Lung (tissue), 12 donors: ENCODE data around the gene TBX1. TPM values are rescaled to one million over a fixed set of nuclear protein-coding genes. Genes with fewer than 3 reads are reported as not detected.

Experiments used
- ATAC-seq: fragments of 200-7000 bp; cut with Tn5 transposase; one replicate; pipeline ENCODE4 v1.9.1; 2020; ENCODE audit warnings: moderate number of reproducible peaks; ENCODE audit not compliant: insufficient read depth, low FRiP score
- DNase-seq, 3 donors: peaks; one replicate each; pipeline ENCODE4 v3.0.0-alpha.2; 2013 to 2017
- H3K27ac ChIP-seq, 2 donors: one replicate each; pipeline ENCODE4 v1.5.1; 2013; ENCODE audit warnings: mild to moderate bottlenecking in 2 of 2, moderate library complexity in 2 of 2, control low read depth in 1 of 2, inconsistent platforms in 1 of 2, low read depth in 1 of 2, low read length in 1 of 2
- H3K27me3 ChIP-seq, 3 donors: one replicate each; pipeline ENCODE4 v1.5.1; 2013; ENCODE audit warnings: low read length in 2 of 3; ENCODE audit not compliant: control insufficient read depth in 3 of 3, insufficient read depth in 3 of 3
- H3K36me3 ChIP-seq, 4 donors: one replicate each; pipeline ENCODE4 v1.5.1; 2013; ENCODE audit warnings: low read length in 4 of 4, mild to moderate bottlenecking in 1 of 4, moderate library complexity in 1 of 4; ENCODE audit not compliant: control insufficient read depth in 4 of 4, insufficient read depth in 4 of 4
- H3K4me1 ChIP-seq, 5 donors: one replicate each; pipeline ENCODE4 v1.5.1; 2013; ENCODE audit warnings: low read length in 5 of 5, mild to moderate bottlenecking in 2 of 5, moderate library complexity in 1 of 5; ENCODE audit not compliant: control insufficient read depth in 5 of 5, insufficient read depth in 5 of 5
- H3K4me3 ChIP-seq: one replicate; pipeline ENCODE4 v1.5.1; 2013; ENCODE audit warnings: mild to moderate bottlenecking, control low read depth, moderate library complexity
- H3K9ac ChIP-seq, 2 donors: one replicate each; pipeline ENCODE4 v1.5.1; 2013; ENCODE audit warnings: low read length in 2 of 2, control low read depth in 1 of 2; ENCODE audit not compliant: insufficient read depth in 1 of 2
- H3K9me3 ChIP-seq, 4 donors: one replicate each; pipeline ENCODE4 v1.5.1; 2013; ENCODE audit warnings: low read length in 3 of 4, mild to moderate bottlenecking in 1 of 4, moderate library complexity in 1 of 4; ENCODE audit not compliant: control insufficient read depth in 4 of 4, insufficient read depth in 3 of 4
- WGBS, 2 donors: extraction: QIAGEN DNeasy Blood & Tissue Kit; methylation state at CpG; one replicate each; pipeline ENCODE4 v1.1.7; 2013; 5-methylcytosine and 5-hydroxymethylcytosine counted together
- polyA plus RNA-seq, 2 donors: library from polyadenylated mRNA; stranded (reverse); fragments of 200-250 nt; gene quantifications; one replicate each; pipeline ENCODE4 v1.2.1, GENCODE V29; 2013
- total RNA-seq, 2 donors: library from RNA; depleted of rRNA in 1 of 2; stranded (reverse); fragments of >200 nt in 1 of 2; gene quantifications; one replicate each; pipeline ENCODE4 v1.2.1, GENCODE V29; 2014 to 2021
- TF ChIP-seq, protein P1 (sequence below): IDR thresholded peaks from 2 replicates; pipeline ENCODE4 v1.5.1; 2012; ENCODE audit warnings: mild to moderate bottlenecking; ENCODE audit errors: control extremely low read depth, extremely low read depth
- donor health status: control.
- donor health status: control.
- donor health status: Bipolar disorder and iron deficiency.
- donor health status: healthy.
- donor health status: DM: yes; HTN: yes; CAD: no.

The TBX1 gene
- total and polyA plus RNA-seq, 4 donors = 2.3 to 19.3 (median 4.5) TPM

DNA sequence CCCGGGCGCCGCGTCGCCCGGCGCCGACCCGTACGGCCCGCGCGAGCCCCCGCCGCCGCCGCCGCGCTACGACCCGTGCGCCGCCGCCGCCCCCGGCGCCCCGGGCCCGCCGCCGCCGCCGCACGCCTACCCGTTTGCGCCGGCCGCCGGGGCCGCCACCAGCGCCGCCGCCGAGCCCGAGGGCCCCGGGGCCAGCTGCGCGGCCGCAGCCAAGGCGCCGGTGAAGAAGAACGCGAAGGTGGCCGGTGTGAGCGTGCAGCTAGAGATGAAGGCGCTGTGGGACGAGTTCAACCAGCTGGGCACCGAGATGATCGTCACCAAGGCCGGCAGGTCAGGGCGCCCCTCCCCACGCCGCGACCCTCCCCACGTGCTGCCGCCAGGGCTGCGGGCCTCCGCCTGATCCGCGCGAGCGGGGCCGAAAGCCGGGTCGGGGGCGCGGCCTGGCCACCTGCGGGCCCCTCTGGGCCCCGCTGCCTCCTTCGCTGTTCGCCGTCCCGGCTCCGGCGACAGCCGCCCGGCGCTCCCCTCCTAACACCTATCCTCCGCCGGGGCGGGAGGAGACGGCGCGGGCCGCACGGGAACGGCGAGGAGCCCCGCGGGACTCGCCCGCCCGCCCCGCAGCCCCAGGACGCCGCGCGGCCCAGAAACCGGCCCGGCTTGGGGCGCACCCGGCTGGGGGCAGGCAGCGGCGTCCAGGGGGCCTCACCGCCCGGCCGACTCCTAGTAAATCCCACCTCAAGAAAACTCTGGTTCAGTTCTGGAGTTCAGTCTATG, 560 bp downstream of the TBX1 start:
- H3K27me3 ChIP-seq = peaks cover 5 to 77% (median 55%) of the 10 kb centered on the region in 3 donors

GRCh38 chr22:19761725-19762567, 1.4 kb downstream of the TBX1 start:
- DNase-seq = no peak
- 68 to 76% methylated on average over 33 of the region's 33 CpGs for WGBS, 2 donors
- H3K4me1 ChIP-seq = peaks cover 0 to 16% (median 0%) of the 10 kb centered on the region in 5 donors

More for the DNA sequence above, 560 bp downstream of the TBX1 start:
- WGBS, 2 donors = 7 to 9% methylated on average over 46 to 117 of the region's 117 CpGs
- Histone ChIP-seq H3K9ac (no peak overlapping the region), H3K4me1 (peaks cover 0 to 16% (median 0%) of the 10 kb centered on the region in 5 donors), H3K27ac (no peak overlapping the region), H3K36me3 (no peaks in the 10 kb centered on the region), H3K4me3 (no peak overlapping the region), H3K9me3 (peaks cover 0 to 3% (median 0%) of the 10 kb centered on the region in 4 donors)
- TF ChIP-seq, protein P1, sequence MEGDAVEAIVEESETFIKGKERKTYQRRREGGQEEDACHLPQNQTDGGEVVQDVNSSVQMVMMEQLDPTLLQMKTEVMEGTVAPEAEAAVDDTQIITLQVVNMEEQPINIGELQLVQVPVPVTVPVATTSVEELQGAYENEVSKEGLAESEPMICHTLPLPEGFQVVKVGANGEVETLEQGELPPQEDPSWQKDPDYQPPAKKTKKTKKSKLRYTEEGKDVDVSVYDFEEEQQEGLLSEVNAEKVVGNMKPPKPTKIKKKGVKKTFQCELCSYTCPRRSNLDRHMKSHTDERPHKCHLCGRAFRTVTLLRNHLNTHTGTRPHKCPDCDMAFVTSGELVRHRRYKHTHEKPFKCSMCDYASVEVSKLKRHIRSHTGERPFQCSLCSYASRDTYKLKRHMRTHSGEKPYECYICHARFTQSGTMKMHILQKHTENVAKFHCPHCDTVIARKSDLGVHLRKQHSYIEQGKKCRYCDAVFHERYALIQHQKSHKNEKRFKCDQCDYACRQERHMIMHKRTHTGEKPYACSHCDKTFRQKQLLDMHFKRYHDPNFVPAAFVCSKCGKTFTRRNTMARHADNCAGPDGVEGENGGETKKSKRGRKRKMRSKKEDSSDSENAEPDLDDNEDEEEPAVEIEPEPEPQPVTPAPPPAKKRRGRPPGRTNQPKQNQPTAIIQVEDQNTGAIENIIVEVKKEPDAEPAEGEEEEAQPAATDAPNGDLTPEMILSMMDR = no peak
- DNase-seq (no peak), ATAC-seq (no peak)

GRCh38 chr22:19762568-19763457, 2.2 kb downstream of the TBX1 start:
- Histone ChIP-seq H3K4me3 (no peak overlapping the region), H3K4me1 (peaks cover 0 to 21% (median 0%) of the 10 kb centered on the region in 5 donors), H3K9ac (no peak overlapping the region), H3K9me3 (peaks cover 0 to 5% (median 0%) of the 10 kb centered on the region in 4 donors), H3K27ac (no peak overlapping the region), H3K27me3 (peaks cover 5 to 69% (median 49%) of the 10 kb centered on the region in 3 donors), H3K36me3 (no peaks in the 10 kb centered on the region)
- ATAC-seq (no peak), DNase-seq (no peak)
- TF ChIP-seq, protein P1 = no peak
- WGBS, 2 donors = 73 to 82% methylated on average over 34 of the region's 34 CpGs

More at GRCh38 chr22:19761725-19762567, 1.4 kb downstream of the TBX1 start:
- Histone ChIP-seq H3K27ac (peak overlapping the region in 1 of 2 donors; percentile 20), H3K4me3 (no peak overlapping the region), H3K9ac (no peak overlapping the region), H3K27me3 (peaks cover 5 to 71% (median 52%) of the 10 kb centered on the region in 3 donors), H3K36me3 (no peaks in the 10 kb centered on the region), H3K9me3 (peaks cover 0 to 3% (median 0%) of the 10 kb centered on the region in 4 donors)
- TF ChIP-seq, protein P1 = no peak
- no peak for ATAC-seq
